BLaER1 (cell line): ENCODE data around the gene PDXDC1.
"Not testable (repeated sequence)": the region's sequence is repeated elsewhere in the genome, so short reads cannot be mapped to it uniquely, and the experiment has no call there.

Source experiments
- H3K27ac ChIP-seq: shearing (Covaris generic); formaldehyde crosslinking; 2 replicates; pipeline ENCODE4 v1.8.1; 2022
- H3K27me3 ChIP-seq: shearing (Covaris generic); formaldehyde crosslinking; 2 replicates; pipeline ENCODE4 v1.8.1; 2022
- H3K36me3 ChIP-seq: shearing (Covaris generic); formaldehyde crosslinking; 2 replicates; pipeline ENCODE4 v1.8.1; 2022
- H3K4me1 ChIP-seq: shearing (Covaris generic); formaldehyde crosslinking; 2 replicates; pipeline ENCODE4 v1.8.1; 2022
- H3K4me2 ChIP-seq: shearing (Covaris generic); formaldehyde crosslinking; 2 replicates; pipeline ENCODE4 v1.8.1; 2022
- H3K4me3 ChIP-seq: shearing (Covaris generic); formaldehyde crosslinking; 2 replicates; pipeline ENCODE4 v1.8.1; 2022
- H3K9ac ChIP-seq: shearing (Covaris generic); formaldehyde crosslinking; 2 replicates; pipeline ENCODE4 v1.8.1; 2022
- H3K9me3 ChIP-seq: shearing (Covaris generic); formaldehyde crosslinking; 2 replicates; pipeline ENCODE4 v1.8.1; 2022
- H4K20me1 ChIP-seq: shearing (Covaris generic); formaldehyde crosslinking; 2 replicates; pipeline ENCODE4 v1.8.1; 2022

Gene PDXDC1

DNA sequence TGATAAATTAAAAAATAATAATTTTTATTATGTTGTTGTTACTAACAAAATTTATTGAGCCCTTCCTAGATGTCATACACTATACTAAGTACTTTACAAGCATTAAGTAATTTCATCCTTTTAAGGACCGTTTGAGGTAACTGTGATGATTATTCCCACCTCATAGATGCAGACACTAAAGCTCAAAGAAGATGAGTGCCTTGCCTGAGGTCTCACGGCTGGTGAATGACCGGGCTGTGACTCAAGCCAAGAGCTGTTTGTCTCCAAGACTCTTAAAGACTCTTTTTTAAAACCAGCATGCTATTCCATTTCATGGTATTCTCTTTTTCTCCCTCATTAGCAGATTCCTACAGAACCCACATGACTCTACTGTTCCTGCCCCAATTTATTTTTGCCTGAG, 193.5 kb downstream of the PDXDC1 start:
- not testable (repeated sequence) for H3K27ac ChIP-seq, H3K9me3 ChIP-seq, H4K20me1 ChIP-seq, H3K27me3 ChIP-seq, H3K4me1 ChIP-seq, H3K9ac ChIP-seq, H3K4me2 ChIP-seq, H3K36me3 ChIP-seq, H3K4me3 ChIP-seq

DNA sequence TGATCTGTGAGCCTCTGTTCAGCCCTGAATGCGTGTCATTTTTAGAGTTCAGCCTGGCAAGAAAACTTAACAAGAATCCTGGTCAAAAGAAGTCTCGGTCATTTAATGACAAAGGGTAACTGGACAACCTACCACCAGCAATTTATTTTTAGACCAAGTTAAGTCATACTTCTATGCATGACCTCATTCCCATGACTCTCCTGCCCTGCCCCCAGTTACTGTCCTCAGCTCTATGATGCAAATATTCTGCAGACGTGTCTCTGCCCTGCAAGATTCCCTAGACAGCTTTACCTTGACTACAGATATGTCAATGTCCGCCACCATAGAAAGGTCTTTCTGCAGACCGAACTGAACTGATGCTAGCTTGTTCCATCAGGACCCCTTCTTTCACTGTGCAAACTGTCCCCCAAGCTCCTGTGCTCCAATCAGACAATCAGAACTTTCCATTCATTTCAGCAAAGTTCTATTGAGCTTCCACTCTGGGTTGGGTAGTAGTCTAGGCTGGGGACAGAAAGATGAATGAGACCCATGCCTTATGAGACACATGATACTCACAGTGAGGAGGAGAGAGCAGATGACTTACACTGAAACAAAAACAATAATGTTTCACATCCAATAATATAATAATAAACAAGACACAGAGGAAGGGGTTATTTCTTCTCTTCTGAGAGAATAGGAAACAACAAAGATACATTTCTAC, 194.3 kb downstream of the PDXDC1 start:
- H3K4me3 ChIP-seq, H4K20me1 ChIP-seq, H3K27me3 ChIP-seq, H3K27ac ChIP-seq, H3K36me3 ChIP-seq, H3K9ac ChIP-seq, H3K4me1 ChIP-seq, H3K4me2 ChIP-seq, H3K9me3 ChIP-seq: not testable (repeated sequence)

DNA sequence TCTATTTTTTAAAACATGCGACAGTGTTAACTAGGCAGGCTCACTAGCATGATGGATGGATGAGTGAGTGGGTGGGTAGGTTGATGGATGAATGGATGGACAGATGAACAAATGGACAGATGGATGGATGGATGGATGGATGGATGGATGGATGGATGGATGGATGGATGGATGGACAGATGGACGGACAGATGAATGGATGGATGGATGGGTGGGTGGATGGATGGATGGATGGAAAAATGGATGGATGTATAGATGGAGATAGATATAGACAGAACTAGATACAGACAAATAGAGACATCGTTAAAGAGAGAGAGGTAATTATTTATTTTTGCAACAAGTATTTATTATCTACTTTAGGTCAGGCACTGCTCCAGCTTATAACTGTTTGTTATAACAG, 205.1 kb downstream of the PDXDC1 start:
- not testable (repeated sequence) for H3K9ac ChIP-seq, H4K20me1 ChIP-seq, H3K27ac ChIP-seq, H3K27me3 ChIP-seq, H3K9me3 ChIP-seq, H3K4me1 ChIP-seq, H3K4me2 ChIP-seq, H3K4me3 ChIP-seq, H3K36me3 ChIP-seq

DNA sequence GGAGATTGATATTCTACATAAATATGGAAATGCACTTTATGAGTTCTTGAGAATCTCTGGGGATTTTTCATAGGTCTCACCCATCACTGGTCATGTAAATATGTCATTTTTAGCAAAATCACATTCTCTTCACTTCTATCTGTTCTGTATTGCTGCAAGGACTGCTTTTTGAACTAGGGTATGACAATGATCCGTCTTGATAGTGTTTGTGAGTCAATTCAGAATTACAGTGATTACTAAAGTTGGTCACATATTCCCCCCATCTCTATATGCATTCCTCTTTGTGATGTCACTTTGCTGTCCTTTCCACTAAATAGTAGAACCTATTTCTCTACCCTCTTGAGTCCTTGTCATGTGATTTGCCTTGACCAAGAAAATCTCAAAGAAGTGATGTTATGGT, 206.1 kb downstream of the PDXDC1 start:
- not testable (repeated sequence) for H3K4me1 ChIP-seq, H3K27me3 ChIP-seq, H3K4me2 ChIP-seq, H3K9me3 ChIP-seq, H3K27ac ChIP-seq, H4K20me1 ChIP-seq, H3K9ac ChIP-seq, H3K4me3 ChIP-seq, H3K36me3 ChIP-seq

DNA sequence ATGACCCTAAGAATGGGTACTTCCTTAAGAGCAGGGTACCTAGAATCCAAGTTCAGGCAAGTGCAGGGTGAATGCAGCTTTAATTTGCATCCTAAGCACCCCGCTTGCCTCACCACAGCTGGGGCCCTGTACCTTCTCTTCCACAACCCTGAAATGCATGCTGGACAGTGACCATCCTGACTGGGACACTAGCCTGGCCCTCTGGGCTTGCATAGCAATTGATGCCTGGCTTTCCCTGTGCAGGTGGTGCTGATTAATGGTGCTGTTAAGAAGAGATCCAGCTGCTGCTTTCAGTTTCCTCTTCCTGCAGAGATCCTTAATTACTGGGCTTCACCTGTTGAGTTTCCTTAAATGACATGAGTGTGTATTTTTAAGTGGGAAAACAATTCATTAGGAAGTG, 209.2 kb downstream of the PDXDC1 start:
- H3K27me3 ChIP-seq, H3K4me2 ChIP-seq, H3K9ac ChIP-seq, H3K36me3 ChIP-seq, H3K27ac ChIP-seq, H4K20me1 ChIP-seq, H3K4me1 ChIP-seq, H3K4me3 ChIP-seq, H3K9me3 ChIP-seq: not testable (repeated sequence)
